Keratinocyte (primary cell): ENCODE results near the gene ABLIM1. TPM values are rescaled to one million over a fixed set of nuclear protein-coding genes. Genes with fewer than 3 reads are reported as not detected.

Experiments
- DNase-seq: peaks from one replicate; pipeline ENCODE4 v3.0.0-alpha.2; 2011; ENCODE audit warnings: low read depth, missing footprints, low spot score
- FAIRE-seq: peaks from 2 replicates; lab custom pipeline; 2011; peaks lifted over from hg19 to GRCh38; lab: Jason Lieb, UNC
- H2AFZ ChIP-seq: 2 replicates; pipeline ENCODE4 v1.6.0; 2012; ENCODE audit warnings: low read length, control low read depth, inconsistent platforms; ENCODE audit not compliant: control insufficient read depth
- H3K27ac ChIP-seq: 2 replicates; pipeline ENCODE4 v1.5.1; 2011; ENCODE audit warnings: low read length; ENCODE audit not compliant: control insufficient read depth, insufficient read depth
- H3K27me3 ChIP-seq: 3 replicates; pipeline ENCODE4 v1.6.0; 2011; ENCODE audit warnings: low read length; ENCODE audit not compliant: control insufficient read depth, insufficient read depth; ENCODE audit errors: extremely low read depth
- H3K36me3 ChIP-seq, 2 experiments: 2 replicates in 1 of 2; 3 replicates in 1 of 2; pipeline ENCODE4 v1.5.1; 2011; ENCODE audit warnings: low read length in 2 of 2, mild to moderate bottlenecking in 1 of 2; ENCODE audit not compliant: control insufficient read depth in 2 of 2, insufficient read depth in 2 of 2; ENCODE audit errors: extremely low read depth in 1 of 2
- H3K4me1 ChIP-seq: 3 replicates; pipeline ENCODE4 v1.5.1; 2011; ENCODE audit warnings: low read length; ENCODE audit not compliant: control insufficient read depth, insufficient read depth; ENCODE audit errors: extremely low read depth
- H3K4me2 ChIP-seq: 3 replicates; pipeline ENCODE4 v1.6.0; 2011; ENCODE audit warnings: low read depth, low read length; ENCODE audit not compliant: control insufficient read depth, insufficient read depth; ENCODE audit errors: extremely low read depth
- H3K4me3 ChIP-seq, 3 experiments: fragments of 200-600 bp in 1 of 3; sonication (generic) in 1 of 3; 2 replicates in 2 of 3; 3 replicates in 1 of 3; pipeline ENCODE4 v1.5.1; 2011 to 2016; ENCODE audit warnings: low read length in 3 of 3, mild to moderate bottlenecking in 3 of 3, control low read depth in 2 of 3, inconsistent platforms in 1 of 3, low read depth in 1 of 3, mixed read lengths in 1 of 3, mixed run types in 1 of 3, moderate library complexity in 1 of 3; ENCODE audit not compliant: control insufficient read depth in 2 of 3, insufficient read depth in 2 of 3; ENCODE audit errors: extremely low read depth in 1 of 3
- H3K79me2 ChIP-seq: 2 replicates; pipeline ENCODE4 v1.6.0; 2012; ENCODE audit warnings: low read length; ENCODE audit not compliant: control insufficient read depth, insufficient read depth
- H3K9ac ChIP-seq: 3 replicates; pipeline ENCODE4 v1.6.0; 2011; ENCODE audit warnings: low read length; ENCODE audit not compliant: control insufficient read depth, insufficient read depth; ENCODE audit errors: extremely low read depth
- H3K9me1 ChIP-seq: 3 replicates; pipeline ENCODE4 v1.6.0; 2011; ENCODE audit warnings: low read length; ENCODE audit not compliant: control insufficient read depth, insufficient read depth; ENCODE audit errors: extremely low read depth
- H3K9me3 ChIP-seq: 2 replicates; pipeline ENCODE4 v1.5.1; 2012; ENCODE audit warnings: low read depth, low read length; ENCODE audit not compliant: control insufficient read depth
- H4K20me1 ChIP-seq: 3 replicates; pipeline ENCODE4 v1.6.0; 2011; ENCODE audit warnings: low read length; ENCODE audit not compliant: control insufficient read depth, insufficient read depth; ENCODE audit errors: extremely low read depth
- EZH2 ChIP-seq: IDR thresholded peaks from one replicate; pipeline ENCODE4 v1.6.1; 2012; ENCODE audit warnings: inconsistent platforms, mild to moderate bottlenecking, low read length, moderate library complexity
- dilution Hi-C: fragments of 300-500 bp; cut with MboI; formaldehyde crosslinking; loops from one replicate; pipeline ENCODE4 v1.7.0; 2020; ENCODE audit warnings: low sequenced_read_pairs; ENCODE audit not compliant: extremely low pct_ligation_motif_present
- polyA plus RNA-seq, 5 experiments: library from polyadenylated mRNA; depleted of rRNA in 3 of 5; stranded (reverse) in 3 of 5; stranded (forward) in 1 of 5; unstranded in 1 of 5; fragments of >200 nt; gene quantifications; 1 replicate in 1 of 5; 2 replicates in 3 of 5; 3 replicates in 1 of 5; pipeline versions ENCODE4 v1.2.1 to v1.2.3, GENCODE V29; 2011 to 2012; ENCODE audit warnings: missing spikeins in 2 of 5, low read depth in 1 of 5, low replicate concordance in 1 of 5
- TF ChIP-seq, protein P1 (sequence below), 3 experiments: IDR thresholded peaks in 1 of 3; conservative IDR thresholded peaks in 1 of 3; optimal IDR thresholded peaks in 1 of 3; 2 replicates in 2 of 3; 3 replicates in 1 of 3; pipeline versions ENCODE3 to v1.5.1; 2011; ENCODE audit warnings: low read length in 3 of 3, mild to moderate bottlenecking in 3 of 3, moderate library complexity in 2 of 3, control low read depth in 1 of 3, inconsistent platforms in 1 of 3; ENCODE audit not compliant: insufficient read depth in 2 of 3; ENCODE audit errors: extremely low read depth in 1 of 3

Gene ABLIM1
- polyA plus RNA-seq, 1 donor (not counting 4 experiments of a cell fraction or from before 2014, with no cell fraction given): 55.2 TPM

DNA sequence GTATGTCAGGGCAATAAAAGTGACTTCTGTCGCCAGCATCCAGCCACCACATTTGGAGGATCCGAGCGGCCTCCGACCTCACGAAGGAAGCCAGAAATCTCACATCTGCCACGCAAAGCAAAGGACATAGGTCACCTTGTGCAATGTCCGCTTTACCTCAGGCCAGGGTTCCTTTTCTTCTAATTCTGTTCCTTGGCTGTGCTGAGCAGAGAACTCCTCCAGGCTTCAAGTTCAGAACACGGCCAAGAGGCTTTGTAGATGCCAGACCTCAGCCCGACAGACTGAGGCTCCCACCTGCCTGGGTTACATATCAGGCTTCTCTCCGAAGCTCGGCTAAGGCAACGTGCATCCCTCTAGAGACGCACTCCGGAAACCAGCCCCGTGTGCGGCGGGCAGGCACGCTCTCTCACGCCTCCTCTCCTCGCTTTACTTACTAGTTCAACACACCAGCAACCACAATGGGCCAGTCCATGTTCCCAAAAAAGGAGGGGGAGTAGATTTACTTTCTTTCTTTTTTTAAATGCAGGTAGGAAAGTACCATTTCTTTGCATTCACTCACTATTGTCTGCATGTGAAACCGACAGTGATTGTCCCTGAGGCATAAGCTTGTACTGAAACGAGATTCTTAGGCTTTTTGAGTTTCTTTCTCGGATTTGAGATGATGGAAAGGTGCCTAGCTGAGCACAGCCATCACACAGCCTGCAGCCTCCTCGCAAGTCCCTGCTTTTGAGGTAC, 131.4 kb downstream of the ABLIM1 start:
- no peaks in the 10 kb centered on the region for H3K9me3 ChIP-seq
- peak overlapping the region; percentile 99 for H3K4me2 ChIP-seq
- H3K79me2 ChIP-seq: peaks cover 25% of the 10 kb centered on the region
- no peaks in the 10 kb centered on the region for H3K36me3 ChIP-seq
- FAIRE-seq: peak; percentile 84
- H3K27ac ChIP-seq: peak overlapping the region; percentile 96
- peak overlapping the region; percentile 94 for H3K9ac ChIP-seq
- H3K27me3 ChIP-seq: no peaks in the 10 kb centered on the region
- peak overlapping the region; percentile 58 to 97 (median 86) for H3K4me3 ChIP-seq
- DNase-seq: no peak
- TF ChIP-seq, protein P1, sequence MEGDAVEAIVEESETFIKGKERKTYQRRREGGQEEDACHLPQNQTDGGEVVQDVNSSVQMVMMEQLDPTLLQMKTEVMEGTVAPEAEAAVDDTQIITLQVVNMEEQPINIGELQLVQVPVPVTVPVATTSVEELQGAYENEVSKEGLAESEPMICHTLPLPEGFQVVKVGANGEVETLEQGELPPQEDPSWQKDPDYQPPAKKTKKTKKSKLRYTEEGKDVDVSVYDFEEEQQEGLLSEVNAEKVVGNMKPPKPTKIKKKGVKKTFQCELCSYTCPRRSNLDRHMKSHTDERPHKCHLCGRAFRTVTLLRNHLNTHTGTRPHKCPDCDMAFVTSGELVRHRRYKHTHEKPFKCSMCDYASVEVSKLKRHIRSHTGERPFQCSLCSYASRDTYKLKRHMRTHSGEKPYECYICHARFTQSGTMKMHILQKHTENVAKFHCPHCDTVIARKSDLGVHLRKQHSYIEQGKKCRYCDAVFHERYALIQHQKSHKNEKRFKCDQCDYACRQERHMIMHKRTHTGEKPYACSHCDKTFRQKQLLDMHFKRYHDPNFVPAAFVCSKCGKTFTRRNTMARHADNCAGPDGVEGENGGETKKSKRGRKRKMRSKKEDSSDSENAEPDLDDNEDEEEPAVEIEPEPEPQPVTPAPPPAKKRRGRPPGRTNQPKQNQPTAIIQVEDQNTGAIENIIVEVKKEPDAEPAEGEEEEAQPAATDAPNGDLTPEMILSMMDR (optimal IDR thresholded peaks at IDR 0.05 in 1 of 3, IDR thresholded peaks at IDR 0.05 in 1 of 3, conservative IDR thresholded peaks at IDR 0.05 in 1 of 3; ENCODE audit: extremely low read depth in 1 of 3, insufficient read depth in 2 of 3, low read length in 3 of 3): peak in 1 of 3 experiments; percentile 10
- TF ChIP-seq EZH2: no peak
- H2AFZ ChIP-seq: peak overlapping the region; percentile 91
- H3K9me1 ChIP-seq: no peaks in the 10 kb centered on the region
- no peaks in the 10 kb centered on the region for H4K20me1 ChIP-seq
- dilution Hi-C loops: no loop called here
- H3K4me1 ChIP-seq: peaks cover 16% of the 10 kb centered on the region

DNA sequence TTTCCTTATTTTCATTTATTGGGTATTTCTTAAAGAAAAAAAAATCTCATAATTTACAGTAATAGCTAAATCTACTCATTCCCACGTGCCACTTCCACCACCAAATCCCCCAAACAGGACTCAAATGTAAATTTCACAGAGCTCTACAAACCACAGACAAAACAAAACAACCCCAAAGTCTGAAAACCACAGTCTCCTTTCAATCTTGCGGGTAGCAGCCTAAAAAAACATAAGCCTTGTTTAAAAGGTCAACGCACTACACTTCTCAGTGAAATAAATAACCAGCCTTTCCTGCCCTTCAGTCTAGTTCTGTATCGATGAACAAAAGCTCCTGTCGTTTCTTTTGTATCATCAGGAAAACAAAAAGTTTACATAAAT, 132.0 kb downstream of the ABLIM1 start:
- Histone ChIP-seq H3K27me3 (no peaks in the 10 kb centered on the region), H3K4me2 (peak overlapping the region; percentile 99), H2AFZ (peak overlapping the region; percentile 91), H3K9me1 (no peaks in the 10 kb centered on the region), H3K36me3 (peaks cover 0 to under 1% of the 10 kb centered on the region in 2 experiments), H3K27ac (peak overlapping the region; percentile 96), H3K9me3 (no peaks in the 10 kb centered on the region), H3K4me3 (peak overlapping the region; percentile 58 to 97 (median 86)), H3K4me1 (peaks cover 16% of the 10 kb centered on the region), H4K20me1 (no peaks in the 10 kb centered on the region), H3K79me2 (peaks cover 30% of the 10 kb centered on the region), H3K9ac (peak overlapping the region; percentile 94)
- dilution Hi-C loops: no loop called here
- FAIRE-seq: peak; percentile 52
- TF ChIP-seq EZH2: no peak
- TF ChIP-seq, protein P1 (optimal IDR thresholded peaks at IDR 0.05 in 1 of 3, IDR thresholded peaks at IDR 0.05 in 1 of 3, conservative IDR thresholded peaks at IDR 0.05 in 1 of 3; ENCODE audit: extremely low read depth in 1 of 3, insufficient read depth in 2 of 3, low read length in 3 of 3): no peak
- no peak for DNase-seq
